GM13976 (cell line): ENCODE measurements around the gene THADA.
"Not testable (repeated sequence)": the region's sequence is repeated elsewhere in the genome, so short reads cannot be mapped to it uniquely, and the experiment has no call there.

Experiments used
- DNase-seq: peaks from one replicate; pipeline ENCODE4 v3.0.0; 2012; ENCODE audit warnings: low spot score
- CTCF ChIP-seq: IDR thresholded peaks from 2 replicates; pipeline ENCODE4 v1.5.1; 2012; ENCODE audit warnings: borderline replicate concordance, mild to moderate bottlenecking; ENCODE audit not compliant: insufficient read depth; ENCODE audit errors: extremely low read depth, missing control alignments, control extremely low read depth
- in situ Hi-C: fragments of 300-500 bp; cut with MboI; formaldehyde crosslinking; loops from one replicate; pipeline ENCODE4 v1.12.0; 2022; ENCODE audit warnings: low sequenced_read_pairs, mixed read lengths, inconsistent platforms; ENCODE audit not compliant: unreplicated experiment

THADA gene

GRCh38 chr2:43288417-43289305 is 307.2 kb downstream of the THADA start:
- no peak for DNase-seq
- in situ Hi-C loops = no loop called here
- TF ChIP-seq CTCF = no peak

GRCh38 chr2:43285987-43286386 is 309.9 kb downstream of the THADA start:
- TF ChIP-seq CTCF = no peak
- no peak for DNase-seq
- in situ Hi-C loops = no loop called here

- DNase-seq = no peak
Measured at GRCh38 chr2:43284967-43285366, 310.9 kb downstream of the THADA start.

GRCh38 chr2:43284347-43284746 is 311.5 kb downstream of the THADA start:
- in situ Hi-C loops, DNase-seq: not testable (repeated sequence)

More at GRCh38 chr2:43284967-43285366, 310.9 kb downstream of the THADA start:
- no peak for TF ChIP-seq CTCF
- in situ Hi-C loops = no loop called here

- in situ Hi-C loops = no loop called here
- no peak for TF ChIP-seq CTCF
- no peak for DNase-seq
Measured at GRCh38 chr2:43280994-43281393, 314.8 kb downstream of the THADA start.

GRCh38 chr2:43279317-43279840 is 316.5 kb downstream of the THADA start:
- in situ Hi-C loops = no loop called here
- no peak for TF ChIP-seq CTCF
- no peak for DNase-seq

- no peak for DNase-seq
- in situ Hi-C loops = no loop called here
- TF ChIP-seq CTCF = no peak
Measured at GRCh38 chr2:43278564-43279220, 317.1 kb downstream of the THADA start.
